Hepatocyte (in vitro differentiated cells): Measurements from ENCODE around the gene SPATA32.

Source experiments
- EZH2phosphoT487 ChIP-seq: fragments of 200-600 bp; sonication (generic); IDR thresholded peaks from one replicate; pipeline ENCODE4 v1.6.1; 2018; ENCODE audit warnings: antibody characterized with exemption, mild to moderate bottlenecking, low read depth, moderate library complexity; ENCODE audit not compliant: unreplicated experiment, severe bottlenecking
- TF ChIP-seq, protein P1 (sequence below): fragments of 200-600 bp; sonication (generic); IDR thresholded peaks from 2 replicates; pipeline ENCODE4 v1.5.1; 2016; ENCODE audit warnings: antibody characterized with exemption, mild to moderate bottlenecking; ENCODE audit not compliant: poor library complexity

DNA sequence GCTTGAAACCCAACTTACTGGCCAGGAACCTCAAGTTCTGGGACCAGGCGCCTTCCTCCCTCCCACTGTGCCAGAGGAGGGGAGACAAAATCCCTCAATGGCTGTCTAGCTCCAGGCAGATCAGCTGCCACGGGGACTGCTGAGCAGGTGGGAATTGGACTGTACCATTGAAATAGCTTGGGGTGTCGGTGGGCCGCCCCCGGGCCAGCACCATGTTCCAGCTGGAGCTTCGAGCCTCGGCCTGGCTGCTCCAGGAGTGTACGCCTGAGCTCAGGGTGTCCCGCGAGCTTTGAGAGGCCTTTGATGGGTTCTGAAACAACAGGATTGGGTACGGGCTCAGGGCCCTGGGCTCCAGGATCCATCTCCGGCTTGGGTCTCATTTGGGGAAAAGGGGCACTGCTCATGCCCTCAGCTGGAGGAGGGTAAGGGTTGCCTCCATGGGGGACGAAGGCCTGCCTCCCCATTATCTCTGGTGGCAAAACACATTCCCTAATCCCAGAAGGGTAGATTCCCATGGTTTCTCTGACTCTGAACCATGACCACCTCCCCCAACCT lies 4.6 kb upstream of the SPATA32 start:
- TF ChIP-seq, protein P1, sequence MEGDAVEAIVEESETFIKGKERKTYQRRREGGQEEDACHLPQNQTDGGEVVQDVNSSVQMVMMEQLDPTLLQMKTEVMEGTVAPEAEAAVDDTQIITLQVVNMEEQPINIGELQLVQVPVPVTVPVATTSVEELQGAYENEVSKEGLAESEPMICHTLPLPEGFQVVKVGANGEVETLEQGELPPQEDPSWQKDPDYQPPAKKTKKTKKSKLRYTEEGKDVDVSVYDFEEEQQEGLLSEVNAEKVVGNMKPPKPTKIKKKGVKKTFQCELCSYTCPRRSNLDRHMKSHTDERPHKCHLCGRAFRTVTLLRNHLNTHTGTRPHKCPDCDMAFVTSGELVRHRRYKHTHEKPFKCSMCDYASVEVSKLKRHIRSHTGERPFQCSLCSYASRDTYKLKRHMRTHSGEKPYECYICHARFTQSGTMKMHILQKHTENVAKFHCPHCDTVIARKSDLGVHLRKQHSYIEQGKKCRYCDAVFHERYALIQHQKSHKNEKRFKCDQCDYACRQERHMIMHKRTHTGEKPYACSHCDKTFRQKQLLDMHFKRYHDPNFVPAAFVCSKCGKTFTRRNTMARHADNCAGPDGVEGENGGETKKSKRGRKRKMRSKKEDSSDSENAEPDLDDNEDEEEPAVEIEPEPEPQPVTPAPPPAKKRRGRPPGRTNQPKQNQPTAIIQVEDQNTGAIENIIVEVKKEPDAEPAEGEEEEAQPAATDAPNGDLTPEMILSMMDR = no peak
- TF ChIP-seq EZH2phosphoT487 = no peak
